SK-N-MC (cell line): ENCODE data around the gene HS1BP3.

Source experiments
- DNase-seq: peaks from one replicate; pipeline ENCODE4 v3.0.0-alpha.2; 2011; ENCODE audit warnings: low read depth, low spot score
- H3K27ac ChIP-seq: fragments of 200-600 bp; sonication (generic); 2 replicates; pipeline ENCODE4 v1.5.1; 2016; ENCODE audit warnings: mixed run types
- H3K36me3 ChIP-seq: fragments of 200-600 bp; sonication (generic); 2 replicates; pipeline ENCODE4 v1.6.1; 2017; ENCODE audit warnings: antibody characterized with exemption, low read length, mixed read lengths; ENCODE audit not compliant: insufficient read depth
- H3K4me3 ChIP-seq: fragments of 200-600 bp; sonication (generic); 2 replicates; pipeline ENCODE4 v1.5.1; 2016
- H3K9ac ChIP-seq: fragments of 200-600 bp; sonication (generic); 2 replicates; pipeline ENCODE4 v1.8.0; 2017; ENCODE audit warnings: mixed run types, mixed read lengths; ENCODE audit not compliant: insufficient read length
- H3K9me3 ChIP-seq: fragments of 200-600 bp; sonication (generic); 2 replicates; pipeline ENCODE4 v1.6.1; 2017; ENCODE audit warnings: low read depth, mild to moderate bottlenecking, antibody characterized with exemption, low read length, moderate library complexity, mixed read lengths
- EZH2 ChIP-seq: fragments of 200-600 bp; sonication (generic); IDR thresholded peaks from one replicate; pipeline ENCODE4 v1.6.1; 2017; ENCODE audit warnings: antibody characterized with exemption
- FOXP2 ChIP-seq: optimal IDR thresholded peaks from 2 replicates; pipeline ENCODE3; 2011; ENCODE audit warnings: mild to moderate bottlenecking, moderate library complexity; ENCODE audit not compliant: insufficient read depth; ENCODE audit errors: extremely low read length, control extremely low read depth
- POLR2AphosphoS5 ChIP-seq: IDR thresholded peaks from 2 replicates; pipeline ENCODE4 v1.6.1; 2012; ENCODE audit warnings: mild to moderate bottlenecking, low read depth, low read length, borderline replicate concordance

The HS1BP3 gene

GRCh38 chr2:20671036-20671735 lies 20.3 kb upstream of the HS1BP3 start:
- Histone ChIP-seq H3K36me3 (no peaks in the 10 kb centered on the region), H3K9ac (no peak overlapping the region), H3K27ac (no peak overlapping the region), H3K9me3 (no peaks in the 10 kb centered on the region), H3K4me3 (no peak overlapping the region)
- DNase-seq = no peak
- TF ChIP-seq POLR2AphosphoS5 (no peak), FOXP2 (no peak), EZH2 (no peak)

DNA sequence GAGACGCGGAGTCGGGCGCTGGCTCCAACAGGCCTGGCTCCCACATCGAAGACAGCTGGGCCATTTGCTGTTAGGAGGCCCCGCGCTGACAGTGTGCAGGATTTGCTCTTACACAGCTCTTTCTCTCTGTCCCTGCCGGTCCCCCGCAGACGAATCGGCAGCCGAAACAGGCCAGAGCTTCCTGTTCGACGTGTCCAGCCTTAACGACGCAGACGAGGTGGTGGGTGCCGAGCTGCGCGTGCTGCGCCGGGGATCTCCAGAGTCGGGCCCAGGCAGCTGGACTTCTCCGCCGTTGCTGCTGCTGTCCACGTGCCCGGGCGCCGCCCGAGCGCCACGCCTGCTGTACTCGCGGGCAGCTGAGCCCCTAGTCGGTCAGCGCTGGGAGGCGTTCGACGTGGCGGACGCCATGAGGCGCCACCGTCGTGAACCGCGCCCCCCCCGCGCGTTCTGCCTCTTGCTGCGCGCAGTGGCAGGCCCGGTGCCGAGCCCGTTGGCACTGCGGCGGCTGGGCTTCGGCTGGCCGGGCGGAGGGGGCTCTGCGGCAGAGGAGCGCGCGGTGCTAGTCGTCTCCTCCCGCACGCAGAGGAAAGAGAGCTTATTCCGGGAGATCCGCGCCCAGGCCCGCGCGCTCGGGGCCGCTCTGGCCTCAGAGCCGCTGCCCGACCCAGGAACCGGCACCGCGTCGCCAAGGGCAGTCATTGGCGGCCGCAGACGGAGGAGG lies 19.6 kb upstream of the HS1BP3 start:
- DNase-seq = no peak

GRCh38 chr2:20669562-20670314 lies 18.8 kb upstream of the HS1BP3 start:
- Histone ChIP-seq H3K36me3 (no peaks in the 10 kb centered on the region), H3K9me3 (no peaks in the 10 kb centered on the region), H3K9ac (no peak overlapping the region), H3K4me3 (no peak overlapping the region), H3K27ac (no peak overlapping the region)
- DNase-seq = no peak
- TF ChIP-seq EZH2 (no peak), FOXP2 (no peak), POLR2AphosphoS5 (no peak)

More for the DNA sequence above, 19.6 kb upstream of the HS1BP3 start:
- no peak overlapping the region for H3K27ac ChIP-seq
- H3K36me3 ChIP-seq = no peaks in the 10 kb centered on the region
- no peak for TF ChIP-seq EZH2
- no peak for TF ChIP-seq FOXP2
- TF ChIP-seq POLR2AphosphoS5 = no peak
- H3K4me3 ChIP-seq = no peak overlapping the region
- H3K9ac ChIP-seq = no peak overlapping the region
- no peaks in the 10 kb centered on the region for H3K9me3 ChIP-seq

DNA sequence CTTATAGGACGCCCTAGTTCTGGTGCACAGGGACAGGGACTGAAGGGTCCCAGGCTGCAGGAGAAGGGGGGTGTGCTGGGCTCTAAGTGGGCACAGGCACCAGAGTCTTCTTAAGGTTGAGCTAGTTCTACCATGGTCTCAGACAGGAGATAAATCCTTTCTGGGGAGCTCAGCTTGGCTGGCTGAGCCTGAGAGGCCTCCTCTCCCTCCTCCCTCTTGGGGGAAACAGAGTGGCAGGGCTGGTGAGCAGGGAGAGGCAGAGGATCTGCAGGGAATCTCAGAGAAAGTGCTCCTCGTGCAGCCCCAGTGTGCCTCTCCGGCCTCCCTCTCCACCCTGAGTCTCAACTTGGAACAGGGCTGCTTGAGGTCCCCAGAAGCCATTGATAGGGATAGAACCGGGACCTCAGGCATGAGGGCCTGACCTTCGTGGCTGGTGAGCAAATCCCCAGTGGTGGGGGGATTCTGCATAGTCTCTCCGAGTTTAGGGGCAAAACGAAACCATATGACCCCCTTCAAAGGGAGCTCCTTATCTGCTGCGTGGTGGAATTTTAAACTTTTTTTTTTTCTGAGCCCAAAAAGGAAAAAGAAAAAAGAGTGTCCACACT lies 18.1 kb upstream of the HS1BP3 start:
- Histone ChIP-seq H3K4me3 (no peak overlapping the region), H3K27ac (no peak overlapping the region), H3K9ac (no peak overlapping the region), H3K9me3 (no peaks in the 10 kb centered on the region), H3K36me3 (no peaks in the 10 kb centered on the region)
- no peak for DNase-seq
- TF ChIP-seq FOXP2 (no peak), EZH2 (no peak), POLR2AphosphoS5 (no peak)

DNA sequence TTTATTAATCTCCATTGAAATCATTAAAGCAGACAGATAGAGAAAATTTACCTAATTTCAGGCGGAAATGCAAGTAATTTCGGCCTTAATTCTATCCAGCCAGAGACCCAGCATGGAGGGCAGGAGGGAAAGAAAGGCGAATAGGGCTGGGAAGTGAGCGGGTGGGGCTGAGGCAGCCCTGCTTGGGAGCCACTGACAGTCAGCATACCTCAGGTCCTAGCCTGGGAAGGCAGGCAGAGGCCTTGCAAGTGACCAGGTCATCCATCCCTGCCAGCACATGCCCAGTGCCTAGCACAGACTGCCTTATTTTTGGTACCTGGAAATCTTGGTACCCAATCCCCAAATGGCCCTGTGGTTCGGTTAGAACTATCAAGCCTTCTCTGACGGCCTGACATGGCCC lies 17.6 kb upstream of the HS1BP3 start:
- no peak overlapping the region for H3K9ac ChIP-seq
- no peaks in the 10 kb centered on the region for H3K36me3 ChIP-seq
- H3K27ac ChIP-seq = no peak overlapping the region
- no peaks in the 10 kb centered on the region for H3K9me3 ChIP-seq
- TF ChIP-seq FOXP2 = no peak
- DNase-seq = no peak
- no peak overlapping the region for H3K4me3 ChIP-seq

DNA sequence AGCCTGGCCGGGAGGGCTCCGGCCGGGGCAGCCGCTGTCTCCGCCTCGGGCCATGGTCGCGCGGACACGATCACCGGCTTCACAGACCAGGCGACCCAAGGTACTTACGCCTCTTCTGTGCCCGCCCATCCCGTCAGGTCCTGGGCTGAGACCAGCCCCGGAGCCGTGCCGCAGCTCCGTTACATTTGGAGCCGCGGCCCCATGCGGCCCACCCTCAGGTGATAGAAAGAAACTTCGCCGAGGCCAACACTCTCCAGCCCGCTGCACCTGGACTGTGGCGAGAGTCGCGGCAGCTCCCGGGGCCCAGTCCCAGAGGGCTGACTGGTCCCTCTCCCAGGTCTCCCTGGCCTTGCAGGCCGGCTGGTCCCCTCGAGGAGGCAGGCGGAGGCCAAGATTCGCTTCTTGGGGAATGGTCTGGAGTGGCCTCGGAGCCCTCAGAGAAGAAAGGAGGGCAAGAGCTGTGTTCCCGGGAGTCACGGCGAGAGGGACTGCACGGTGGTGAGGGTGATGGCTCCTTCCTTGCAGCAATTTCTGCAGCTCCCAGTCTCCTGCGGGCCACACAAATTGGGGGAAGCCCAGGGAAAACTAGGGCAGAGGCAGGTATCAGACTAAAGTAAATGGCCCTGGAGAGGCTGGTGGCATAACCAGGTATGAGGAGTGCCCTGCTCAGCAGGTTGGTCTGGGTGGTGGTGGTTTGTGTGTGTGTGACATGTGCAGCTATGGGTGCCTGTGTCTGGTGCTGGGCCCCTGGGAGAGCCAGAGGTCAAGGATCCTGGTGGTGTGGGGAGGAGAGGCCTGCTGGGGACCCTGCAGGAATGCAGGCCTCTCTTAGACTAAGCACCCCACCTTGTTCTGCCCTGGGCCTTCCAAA lies 16.9 kb upstream of the HS1BP3 start:
- Histone ChIP-seq H3K27ac (no peak overlapping the region), H3K9me3 (no peaks in the 10 kb centered on the region), H3K36me3 (no peaks in the 10 kb centered on the region), H3K4me3 (no peak overlapping the region), H3K9ac (no peak overlapping the region)
- peak; percentile 40 for TF ChIP-seq EZH2
- no peak for TF ChIP-seq FOXP2
- no peak for DNase-seq

DNA sequence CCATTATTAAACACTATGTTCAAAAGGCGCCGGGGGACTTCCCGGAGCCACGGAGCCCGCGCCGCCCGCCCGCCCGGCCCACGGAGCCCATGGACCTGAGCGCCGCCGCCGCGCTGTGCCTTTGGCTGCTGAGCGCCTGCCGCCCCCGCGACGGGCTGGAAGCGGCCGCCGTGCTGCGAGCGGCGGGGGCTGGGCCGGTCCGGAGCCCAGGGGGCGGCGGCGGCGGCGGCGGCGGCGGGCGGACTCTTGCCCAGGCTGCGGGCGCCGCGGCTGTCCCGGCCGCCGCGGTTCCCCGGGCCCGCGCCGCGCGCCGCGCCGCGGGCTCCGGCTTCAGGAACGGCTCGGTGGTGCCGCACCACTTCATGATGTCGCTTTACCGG lies 16.2 kb upstream of the HS1BP3 start:
- H3K9me3 ChIP-seq = no peaks in the 10 kb centered on the region

More for the DNA sequence above, 16.2 kb upstream of the HS1BP3 start:
- no peaks in the 10 kb centered on the region for H3K36me3 ChIP-seq
- no peak for TF ChIP-seq POLR2AphosphoS5
- TF ChIP-seq FOXP2 = no peak
- no peak for TF ChIP-seq EZH2
- DNase-seq = no peak
- H3K9ac ChIP-seq = no peak overlapping the region
- no peak overlapping the region for H3K27ac ChIP-seq
- no peak overlapping the region for H3K4me3 ChIP-seq
